HG03103 (cell line): ENCODE results near the gene TMEM176A.

Experiments used
- ATAC-seq: cut with Tn5 transposase; IDR thresholded peaks from one replicate; pipeline ENCODE4 v1.9.1; 2021; ENCODE audit warnings: low read depth; ENCODE audit not compliant: unreplicated experiment

The TMEM176A gene

GRCh38 chr7:150846291-150847115 lies 45.9 kb downstream of the TMEM176A start:
- no peak for ATAC-seq

DNA sequence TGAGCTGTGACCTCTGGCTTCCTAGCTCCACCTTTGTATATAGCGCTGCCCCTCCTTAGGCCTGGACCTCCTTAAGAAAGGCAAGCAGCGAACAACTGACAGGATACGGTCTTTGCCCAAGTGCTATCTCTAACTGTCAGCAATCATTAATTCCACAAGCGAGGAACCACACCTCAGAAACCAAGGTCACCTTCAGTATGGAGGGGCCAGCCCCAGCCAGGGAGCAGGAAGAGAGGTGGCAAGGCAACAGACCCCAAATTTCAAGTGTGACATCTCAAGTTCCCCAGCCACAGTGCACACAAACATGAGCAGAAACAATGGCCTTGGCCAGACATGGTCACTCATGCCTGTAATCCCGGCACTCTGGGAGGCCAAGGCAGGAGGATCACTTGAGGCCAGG lies 47.0 kb downstream of the TMEM176A start:
- ATAC-seq: no peak

DNA sequence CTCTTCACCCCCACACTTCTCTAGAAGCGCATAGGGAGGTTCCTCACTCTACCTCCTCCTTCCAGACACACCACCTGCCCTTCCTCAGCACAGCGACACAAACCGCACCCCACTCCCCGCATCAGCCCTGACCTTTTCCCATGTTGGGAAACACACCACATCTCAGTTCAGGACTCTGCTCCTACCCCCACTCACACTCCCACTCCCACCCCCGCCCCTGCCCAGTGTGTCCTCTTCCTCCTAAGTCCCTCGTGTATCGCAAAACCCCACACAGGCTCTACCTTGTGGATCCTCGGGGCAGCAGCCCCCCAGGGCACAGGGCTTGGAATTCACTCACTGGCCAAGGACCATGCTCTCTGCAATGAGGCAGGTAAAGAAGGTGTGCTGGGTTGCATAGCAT lies 47.5 kb downstream of the TMEM176A start:
- ATAC-seq: no peak

GRCh38 chr7:150848561-150849115 lies 48.1 kb downstream of the TMEM176A start:
- no peak for ATAC-seq

- ATAC-seq: no peak
Measured at GRCh38 chr7:150849204-150849775, 48.7 kb downstream of the TMEM176A start.

- ATAC-seq: no peak
Measured at GRCh38 chr7:150850273-150850672, 49.7 kb downstream of the TMEM176A start.

DNA sequence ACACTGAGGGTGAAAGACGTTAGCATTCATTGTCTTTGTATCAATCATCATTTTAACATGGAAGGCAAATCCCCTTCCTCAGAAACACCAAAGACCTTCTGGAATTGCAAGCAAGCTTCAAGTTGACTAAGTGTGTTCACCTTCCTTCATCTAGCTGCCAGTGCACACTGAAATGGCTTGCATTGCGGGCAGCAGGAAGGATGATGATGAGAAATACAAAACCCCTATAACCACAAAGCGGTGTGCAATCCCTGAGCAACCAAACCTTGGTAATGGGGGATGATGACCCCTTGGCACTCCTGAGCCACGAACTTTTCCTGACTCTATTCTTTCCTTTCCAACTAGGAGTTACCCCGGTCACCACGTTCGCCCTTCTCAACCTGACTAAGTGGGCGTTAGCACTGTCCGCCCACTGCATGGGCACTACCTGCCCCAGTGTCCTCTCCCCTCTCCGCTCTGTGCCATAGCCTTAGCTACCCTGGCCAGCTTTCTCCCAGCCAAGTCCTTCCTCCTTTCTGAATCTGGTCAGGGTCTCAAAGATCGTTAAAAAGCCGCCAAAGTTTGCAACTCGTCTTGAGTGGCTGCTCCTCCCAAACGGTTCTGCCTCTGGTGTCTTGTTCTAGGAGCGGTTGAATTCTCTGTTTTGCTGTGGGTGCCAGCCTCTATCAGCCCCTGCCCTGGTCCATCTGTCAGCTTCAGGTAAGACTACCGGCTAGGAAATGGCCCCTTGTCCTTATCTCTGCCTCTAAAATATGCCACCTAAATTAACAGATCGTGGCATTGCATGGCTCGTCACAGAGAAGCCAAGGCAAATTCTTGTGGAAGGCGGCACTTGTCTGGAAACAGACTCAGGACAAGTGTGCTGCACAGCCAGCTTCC lies 51.2 kb downstream of the TMEM176A start:
- ATAC-seq: no peak

DNA sequence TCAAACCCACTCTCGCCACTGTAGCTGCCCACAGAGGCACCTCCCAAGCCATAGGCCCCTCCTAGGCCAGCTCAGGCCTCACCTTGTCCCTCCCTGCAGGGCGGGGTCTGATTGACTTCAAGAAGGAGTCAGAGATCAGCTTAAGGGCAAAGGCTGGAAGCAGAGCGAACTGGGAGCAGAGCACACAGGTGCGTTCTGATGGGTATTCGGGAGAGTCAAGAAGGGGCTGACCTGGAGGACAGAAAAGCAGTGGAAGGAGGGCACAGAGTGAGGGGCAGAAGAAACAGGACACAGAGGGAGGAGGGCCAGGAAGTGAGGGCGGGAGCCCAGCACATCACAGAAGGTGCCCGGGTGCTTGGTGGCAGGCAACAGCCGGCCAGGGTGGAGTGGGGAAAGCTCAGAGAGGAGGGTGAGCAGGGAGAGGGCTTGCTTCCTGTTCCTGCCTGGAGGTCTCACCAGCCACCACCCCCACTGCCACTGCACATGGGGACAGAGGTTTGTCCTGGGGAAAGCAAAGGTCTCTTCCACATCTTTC lies 51.9 kb downstream of the TMEM176A start, which contains the start of gene AOC1:
Gene AOC1 (plus strand): TSS at position 147 of the 535 bp plus-strand sequence. CDS start 3,954 bp downstream, outside the sequence.
- ATAC-seq: no peak

GRCh38 chr7:150854066-150855000 lies 53.8 kb downstream of the TMEM176A start:
- no peak for ATAC-seq
